H1 (cell line): ENCODE results near the gene NR3C2. TPM values are rescaled to one million over a fixed set of nuclear protein-coding genes. Genes with fewer than 3 reads are reported as not detected.

Experiments used
- CTCF ChIA-PET: fragments of 300-600 bp; sonication (Branson Sonifier 250); formaldehyde crosslinking; loops from one replicate; lab custom pipeline; 2021; ENCODE audit not compliant: partially characterized antibody; lab: Charles Lee
- POLR2A ChIA-PET: fragments of 300-600 bp; sonication (Branson Sonifier 250); formaldehyde crosslinking; loops from one replicate; lab custom pipeline; 2021; ENCODE audit warnings: inconsistent platforms; ENCODE audit not compliant: partially characterized antibody; lab: Charles Lee
- DNase-seq, 2 experiments: peaks; one replicate each; pipeline versions ENCODE4 v3.0.0 to v3.0.0-alpha.2; 2010 to 2022; ENCODE audit warnings: low spot score in 2 of 2, low read depth in 1 of 2, mixed read lengths in 1 of 2
- FAIRE-seq: peaks from 2 replicates; lab custom pipeline; 2011; peaks lifted over from hg19 to GRCh38; lab: Jason Lieb, UNC
- H2AFZ ChIP-seq: 2 replicates; pipeline ENCODE4 v1.8.1; 2012; ENCODE audit warnings: low read length, inconsistent platforms
- H2AK5ac ChIP-seq: 2 replicates; pipeline ENCODE4 v1.6.1; 2013; ENCODE audit warnings: low read depth, low read length
- H2BK120ac ChIP-seq: replicated peaks from 2 replicates; pipeline ENCODE3; 2013; ENCODE audit warnings: low read depth, low read length, inconsistent platforms
- H2BK12ac ChIP-seq: 2 replicates; pipeline ENCODE4 v1.6.1; 2013; ENCODE audit warnings: low read depth, low read length
- H2BK15ac ChIP-seq: 2 replicates; pipeline ENCODE4 v1.6.1; 2013; ENCODE audit warnings: low read length
- H2BK20ac ChIP-seq: 2 replicates; pipeline ENCODE4 v1.6.1; 2013; ENCODE audit warnings: low read length
- H2BK5ac ChIP-seq: 2 replicates; pipeline ENCODE4 v1.6.1; 2013; ENCODE audit warnings: low read depth, low read length
- H3K14ac ChIP-seq: 2 replicates; pipeline ENCODE4 v1.6.1; 2013; ENCODE audit warnings: inconsistent platforms; ENCODE audit not compliant: insufficient read length
- H3K18ac ChIP-seq: 2 replicates; pipeline ENCODE4 v1.6.1; 2013; ENCODE audit warnings: low read length; ENCODE audit errors: extremely low read depth
- H3K23ac ChIP-seq: 2 replicates; pipeline ENCODE4 v1.6.1; 2013; ENCODE audit warnings: inconsistent platforms; ENCODE audit not compliant: insufficient read length
- H3K23me2 ChIP-seq: 2 replicates; pipeline ENCODE4 v1.6.1; 2013; ENCODE audit warnings: low read depth, low read length
- H3K27ac ChIP-seq: 2 replicates; pipeline ENCODE4 v1.6.1; 2011; ENCODE audit warnings: low read depth, low read length, inconsistent platforms
- H3K27me3 ChIP-seq, 4 experiments: replicated peaks in 1 of 4; 1 replicate in 1 of 4; 2 replicates in 3 of 4; pipeline versions ENCODE4 v1.6.1 to v1.8.1; 2011 to 2013; ENCODE audit warnings: low read length in 3 of 4, mild to moderate bottlenecking in 3 of 4, inconsistent platforms in 2 of 4, mixed read lengths in 2 of 4, moderate library complexity in 1 of 4; ENCODE audit not compliant: control insufficient read depth in 3 of 4, insufficient read depth in 3 of 4; ENCODE audit errors: extremely low read depth in 1 of 4
- H3K36me3 ChIP-seq, 4 experiments: 2 replicates each; pipeline versions ENCODE4 v1.6.1 to v1.8.1; 2011 to 2013; ENCODE audit warnings: mild to moderate bottlenecking in 4 of 4, low read length in 3 of 4, moderate library complexity in 2 of 4, control low read depth in 1 of 4, inconsistent platforms in 1 of 4; ENCODE audit not compliant: insufficient read depth in 4 of 4, control insufficient read depth in 2 of 4
- H3K4ac ChIP-seq: replicated peaks from 2 replicates; pipeline ENCODE3; 2013; ENCODE audit warnings: low read length, low read depth, mixed read lengths, inconsistent platforms; ENCODE audit not compliant: insufficient read length
- H3K4me1 ChIP-seq, 4 experiments: replicated peaks in 1 of 4; 1 replicate in 1 of 4; 2 replicates in 3 of 4; pipeline versions ENCODE4 v1.6.1 to v1.8.1; 2011 to 2013; ENCODE audit warnings: low read length in 3 of 4, inconsistent platforms in 2 of 4, mixed read lengths in 1 of 4; ENCODE audit not compliant: insufficient read depth in 4 of 4, control insufficient read depth in 3 of 4
- H3K4me2 ChIP-seq, 2 experiments: 2 replicates each; pipeline versions ENCODE4 v1.6.1 to v1.8.1; 2011 to 2013; ENCODE audit warnings: low read depth in 2 of 2, low read length in 2 of 2, control low read depth in 1 of 2, inconsistent platforms in 1 of 2, mild to moderate bottlenecking in 1 of 2; ENCODE audit not compliant: insufficient read depth in 1 of 2
- H3K4me3 ChIP-seq, 4 experiments: fragments of 200-600, 300-600 bp in 1 of 4; sonication (generic), shearing (Covaris generic), sonication (Bioruptor Twin) in 1 of 4; 2 replicates each; pipeline versions ENCODE4 v1.5.1 to v1.8.1; 2011 to 2016; ENCODE audit warnings: low read length in 4 of 4, low read depth in 3 of 4, control low read depth in 2 of 4, inconsistent platforms in 2 of 4, mild to moderate bottlenecking in 2 of 4, mixed read lengths in 1 of 4, moderate library complexity in 1 of 4; ENCODE audit not compliant: insufficient read depth in 2 of 4; ENCODE audit errors: extremely low read depth in 1 of 4
- H3K56ac ChIP-seq: replicated peaks from 2 replicates; pipeline ENCODE3; 2013; ENCODE audit warnings: low read depth, mild to moderate bottlenecking, mixed read lengths, low read length, inconsistent platforms; ENCODE audit not compliant: insufficient read length
- H3K79me1 ChIP-seq: 2 replicates; pipeline ENCODE4 v1.6.1; 2013; ENCODE audit warnings: low read depth, low read length, control low read depth
- H3K79me2 ChIP-seq, 2 experiments: 2 replicates each; pipeline versions ENCODE4 v1.6.1 to v1.8.1; 2012 to 2013; ENCODE audit warnings: low read length in 2 of 2, mild to moderate bottlenecking in 2 of 2, inconsistent platforms in 1 of 2; ENCODE audit not compliant: insufficient read depth in 2 of 2, control insufficient read depth in 1 of 2
- H3K9ac ChIP-seq, 4 experiments: replicated peaks in 1 of 4; 1 replicate in 1 of 4; 2 replicates in 3 of 4; pipeline versions ENCODE4 v1.6.1 to v1.8.1; 2011 to 2013; ENCODE audit warnings: low read depth in 3 of 4, low read length in 3 of 4, control low read depth in 2 of 4, mild to moderate bottlenecking in 2 of 4, moderate library complexity in 2 of 4, inconsistent platforms in 1 of 4; ENCODE audit errors: extremely low read depth in 1 of 4
- H3K9me3 ChIP-seq, 2 experiments: 2 replicates each; pipeline versions ENCODE4 v1.6.1 to v1.8.1; 2012 to 2013; ENCODE audit warnings: mild to moderate bottlenecking in 2 of 2, moderate library complexity in 2 of 2, control low read depth in 1 of 2, inconsistent platforms in 1 of 2, low read depth in 1 of 2, low read length in 1 of 2, mixed read lengths in 1 of 2; ENCODE audit not compliant: insufficient read depth in 2 of 2
- H4K20me1 ChIP-seq, 2 experiments: replicated peaks in 1 of 2; 2 replicates each; pipeline versions ENCODE3 to v1.8.1; 2011 to 2013; ENCODE audit warnings: inconsistent platforms in 2 of 2, low read length in 2 of 2, mild to moderate bottlenecking in 1 of 2; ENCODE audit not compliant: insufficient read depth in 2 of 2, control insufficient read depth in 1 of 2
- H4K5ac ChIP-seq: 2 replicates; pipeline ENCODE4 v1.6.1; 2013; ENCODE audit warnings: low read length, low read depth, mixed read lengths, inconsistent platforms; ENCODE audit not compliant: insufficient read length
- H4K8ac ChIP-seq: 2 replicates; pipeline ENCODE4 v1.8.0; 2013; ENCODE audit warnings: mild to moderate bottlenecking, moderate library complexity, low read length, inconsistent platforms; ENCODE audit not compliant: insufficient read depth; ENCODE audit errors: extremely low read depth
- H4K91ac ChIP-seq: replicated peaks from 2 replicates; pipeline ENCODE3; 2013; ENCODE audit warnings: low read length, mixed read lengths, inconsistent platforms; ENCODE audit not compliant: insufficient read length
- CBX5 ChIP-seq: fragments of 300-800, 300-1000 bp; sonication (generic); IDR thresholded peaks from 2 replicates; pipeline ENCODE4 v1.7.1; 2016; ENCODE audit warnings: antibody characterized with exemption, low read length, low read depth
- EZH2 ChIP-seq: fragments of 200-600 bp; sonication (generic); IDR thresholded peaks from 2 replicates; pipeline ENCODE4 v1.7.1; 2012; ENCODE audit warnings: low read depth, mild to moderate bottlenecking, moderate library complexity, low read length, inconsistent platforms; ENCODE audit not compliant: severe bottlenecking
- GABPA ChIP-seq: IDR thresholded peaks from 2 replicates; pipeline ENCODE4 v1.6.1; 2011; ENCODE audit warnings: mild to moderate bottlenecking, low read length, moderate library complexity, borderline replicate concordance; ENCODE audit not compliant: insufficient read depth
- HDAC6 ChIP-seq: IDR thresholded peaks from one replicate; pipeline ENCODE4 v1.7.1; 2012; ENCODE audit warnings: low read depth, mild to moderate bottlenecking, inconsistent platforms, low read length, moderate library complexity
- MAFK ChIP-seq: IDR thresholded peaks from 2 replicates; pipeline ENCODE4 v1.6.1; 2012; ENCODE audit warnings: low read depth, mild to moderate bottlenecking, improper control_type of control experiment, low read length
- NANOG ChIP-seq: IDR thresholded peaks from 2 replicates; pipeline ENCODE4 v1.6.1; 2011; ENCODE audit warnings: low read length, low read depth, mild to moderate bottlenecking, inconsistent platforms; ENCODE audit not compliant: insufficient read depth, poor library complexity, severe bottlenecking
- NRF1 ChIP-seq: IDR thresholded peaks from 2 replicates; pipeline ENCODE4 v1.6.1; 2011; ENCODE audit warnings: mild to moderate bottlenecking, low read depth, low read length, improper control_type of control experiment
- POLR2A ChIP-seq, 2 experiments: IDR thresholded peaks; 1 replicate in 1 of 2; 2 replicates in 1 of 2; pipeline ENCODE4 v1.6.1; 2011; ENCODE audit warnings: low read depth in 2 of 2, low read length in 2 of 2, mild to moderate bottlenecking in 2 of 2; ENCODE audit errors: control extremely low read depth in 1 of 2
- RNF2 ChIP-seq: fragments of 200-900, 300-1000 bp; sonication (generic); IDR thresholded peaks from 2 replicates; pipeline ENCODE4 v1.7.1; 2016; ENCODE audit warnings: borderline replicate concordance, low read depth, mild to moderate bottlenecking, antibody characterized with exemption, low read length; ENCODE audit not compliant: poor library complexity, severe bottlenecking; ENCODE audit errors: missing control alignments
- RXRA ChIP-seq: IDR thresholded peaks from 2 replicates; pipeline ENCODE4 v1.6.1; 2011; ENCODE audit warnings: low read depth, mild to moderate bottlenecking, low read length, moderate library complexity; ENCODE audit not compliant: insufficient read depth
- TAF7 ChIP-seq: optimal IDR thresholded peaks from 2 replicates; pipeline ENCODE3; 2011; ENCODE audit warnings: low read depth, mild to moderate bottlenecking, inconsistent platforms, low read length, moderate library complexity, borderline replicate concordance
- whole genome bisulfite sequencing, 2 experiments: shearing (Covaris generic) in 1 of 2; methylation state at CpG; one replicate each; pipeline versions ENCODE4 v1.1.6 to v1.1.7; 2013 to 2015; ENCODE audit warnings: low lambda C conversion rate in 2 of 2, mixed read lengths in 2 of 2, inconsistent platforms in 1 of 2, low coverage in 1 of 2, missing lambda C conversion rate in 1 of 2; ENCODE audit not compliant: insufficient replicate concordance in 2 of 2, insufficient coverage in 1 of 2, insufficient read length in 1 of 2; ENCODE audit errors: extremely low coverage in 1 of 2, missing lambda C conversion rate in 1 of 2; 5-methylcytosine and 5-hydroxymethylcytosine counted together
- polyA plus RNA-seq, 7 experiments: library from polyadenylated mRNA; depleted of rRNA in 3 of 7; stranded (reverse) in 5 of 7; unstranded in 2 of 7; fragments of >200 nt in 5 of 7; fragments of 200-250 nt in 2 of 7; gene quantifications; 1 replicate in 5 of 7; 2 replicates in 1 of 7; 4 replicates in 1 of 7; pipeline versions ENCODE4 v1.2.1 to v1.2.3, GENCODE V29; 2011 to 2013; ENCODE audit warnings: missing spikeins in 2 of 7, mixed read lengths in 2 of 7
- total RNA-seq: library from RNA; stranded (reverse); fragmentation: NEBNext Ultra II Directional; extraction: Animal tissue kit (Norgen Biotek cat#: 25700); gene quantifications from 2 replicates; pipeline ENCODE4 v1.2.1, GENCODE V29; 2021
- TF ChIP-seq, protein P1 (sequence below): IDR thresholded peaks from 2 replicates; pipeline ENCODE4 v1.6.1; 2012; ENCODE audit warnings: low read length, inconsistent platforms

NR3C2 gene
- total and polyA plus RNA-seq, 2 of the 8 experiments (the other 6 are each of a cell fraction or from before 2014, with no cell fraction given), result 0.80 to 3.9 TPM

DNA sequence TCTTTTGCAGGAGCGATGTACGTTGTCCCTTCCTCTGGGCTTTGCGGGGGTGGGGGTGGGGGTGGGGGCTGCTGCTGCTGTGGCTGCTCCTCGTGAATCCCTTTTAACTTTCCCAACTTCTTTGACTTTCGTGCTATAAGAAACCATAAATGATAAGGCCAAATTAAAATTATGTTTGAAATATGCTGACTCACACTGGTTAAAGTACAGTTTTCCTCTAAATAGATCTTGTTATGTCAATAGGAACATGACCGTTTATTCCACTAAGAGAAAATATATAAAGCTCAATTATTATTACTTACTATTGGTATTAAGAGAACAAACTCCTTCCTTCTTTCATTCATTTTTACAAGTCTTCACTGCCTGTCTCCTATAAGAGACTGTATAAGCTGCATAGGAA is 287.4 kb downstream of the NR3C2 start:
- Histone ChIP-seq H3K27ac (no peak overlapping the region), H3K9ac (no peak overlapping the region), H3K4me3 (no peak overlapping the region), H2BK12ac (no peak overlapping the region), H2BK15ac (no peak overlapping the region), H3K36me3 (no peaks in the 10 kb centered on the region), H3K56ac (no peak overlapping the region), H3K9me3 (no peaks in the 10 kb centered on the region), H3K27me3 (no peaks in the 10 kb centered on the region), H3K79me2 (no peaks in the 10 kb centered on the region), H3K23me2 (no peaks in the 10 kb centered on the region), H3K79me1 (no peaks in the 10 kb centered on the region), H3K18ac (no peak overlapping the region), H2BK5ac (no peak overlapping the region), H3K4ac (no peak overlapping the region), H3K23ac (no peak overlapping the region), H2BK120ac (no peak overlapping the region), H4K5ac (no peak overlapping the region), H4K91ac (no peak overlapping the region), H3K4me2 (no peak overlapping the region), H4K20me1 (no peaks in the 10 kb centered on the region), H2BK20ac (no peak overlapping the region), H2AK5ac (no peak overlapping the region), H2AFZ (no peak overlapping the region), H4K8ac (no peak overlapping the region), H3K14ac (no peak overlapping the region), H3K4me1 (no peaks in the 10 kb centered on the region)
- DNase-seq (no peak), FAIRE-seq (no peak)
- ChIA-PET CTCF (interaction anchor here (0.6 to 0.7 kb wide), 2 partner anchors 224 to 1037 kb away, joined by 3 read pairs; no protein-coding TSS in a partner anchor), POLR2A (no interaction called here)
- 92% methylated on average over 4 of the region's 6 CpGs; no CpG with 5 or more reads in 1 of the 2 experiments for WGBS, 2 experiments
- no peak for TF ChIP-seq RXRA
- TF ChIP-seq, protein P1, sequence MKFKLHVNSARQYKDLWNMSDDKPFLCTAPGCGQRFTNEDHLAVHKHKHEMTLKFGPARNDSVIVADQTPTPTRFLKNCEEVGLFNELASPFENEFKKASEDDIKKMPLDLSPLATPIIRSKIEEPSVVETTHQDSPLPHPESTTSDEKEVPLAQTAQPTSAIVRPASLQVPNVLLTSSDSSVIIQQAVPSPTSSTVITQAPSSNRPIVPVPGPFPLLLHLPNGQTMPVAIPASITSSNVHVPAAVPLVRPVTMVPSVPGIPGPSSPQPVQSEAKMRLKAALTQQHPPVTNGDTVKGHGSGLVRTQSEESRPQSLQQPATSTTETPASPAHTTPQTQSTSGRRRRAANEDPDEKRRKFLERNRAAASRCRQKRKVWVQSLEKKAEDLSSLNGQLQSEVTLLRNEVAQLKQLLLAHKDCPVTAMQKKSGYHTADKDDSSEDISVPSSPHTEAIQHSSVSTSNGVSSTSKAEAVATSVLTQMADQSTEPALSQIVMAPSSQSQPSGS, result no peak
- TF ChIP-seq EZH2, result no peak
- no peak for TF ChIP-seq RNF2
- TF ChIP-seq NRF1, result no peak
- no peak for TF ChIP-seq HDAC6
- no peak for TF ChIP-seq MAFK
- TF ChIP-seq POLR2A (IDR thresholded peaks at IDR 0.05; ENCODE audit: control extremely low read depth in 1 of 2, low read depth in 2 of 2, low read length in 2 of 2), result no peak
- no peak for TF ChIP-seq CBX5
- TF ChIP-seq GABPA, result no peak
- no peak for TF ChIP-seq TAF7
- TF ChIP-seq NANOG, result no peak
